Measurements from ENCODE around the gene FBXO46. TPM values are rescaled to one million over a fixed set of nuclear protein-coding genes. Genes with fewer than 3 reads are reported as not detected.

Gene FBXO46
- total and polyA plus RNA-seq, 2 of the 13 experiments (the other 11 are each of a cell fraction or from before 2014, with no cell fraction given), result 6.2 to 6.4 TPM

GRCh38 chr19:45768984-45769782 is 38.5 kb upstream of the FBXO46 start, which contains the start of gene SIX5 (continued):
- TF ChIP-seq ARID3A (IDR thresholded peaks at IDR 0.05; ENCODE audit: low read depth, low read length) (no peak), KDM3A (CRISPR knock-in tag; IDR thresholded peaks at IDR 0.05; ENCODE audit: low read depth) (no peak; the same call in 1 of the 2 replicates), NFE2 (CRISPR knock-in tag; IDR thresholded peaks at IDR 0.05) (no peak), ZNF143 (CRISPR knock-in tag; IDR thresholded peaks at IDR 0.05) (peak; percentile 58), SALL2 (CRISPR knock-in tag; IDR thresholded peaks at IDR 0.05) (no peak; the same call in 1 of the 2 replicates), BATF2 (CRISPR knock-in tag; IDR thresholded peaks at IDR 0.05) (peak; percentile 80; the same call in 1 of the 2 replicates), ZSCAN12 (CRISPR knock-in tag; IDR thresholded peaks at IDR 0.05) (no peak; the same call in 1 of the 2 replicates), TFDP2 (CRISPR knock-in tag; IDR thresholded peaks at IDR 0.05) (peak; percentile 86), SRY (CRISPR knock-in tag; IDR thresholded peaks at IDR 0.05) (no peak), PPARG (CRISPR knock-in tag; conservative IDR thresholded peaks at IDR 0.05) (peak; percentile 49; the same call in 1 of the 2 replicates), GMEB2 (CRISPR knock-in tag; IDR thresholded peaks at IDR 0.05; ENCODE audit: low read depth) (peak; percentile 74; the same call in 1 of the 2 replicates), ZNF761 (CRISPR knock-in tag; conservative IDR thresholded peaks at IDR 0.05) (no peak; the same call in 1 of the 2 replicates), SP4 (CRISPR knock-in tag; IDR thresholded peaks at IDR 0.05) (peak; percentile 95), MTF2 (CRISPR knock-in tag; IDR thresholded peaks at IDR 0.05; ENCODE audit: borderline replicate concordance) (no peak)
- TF ChIP-seq, protein P1, sequence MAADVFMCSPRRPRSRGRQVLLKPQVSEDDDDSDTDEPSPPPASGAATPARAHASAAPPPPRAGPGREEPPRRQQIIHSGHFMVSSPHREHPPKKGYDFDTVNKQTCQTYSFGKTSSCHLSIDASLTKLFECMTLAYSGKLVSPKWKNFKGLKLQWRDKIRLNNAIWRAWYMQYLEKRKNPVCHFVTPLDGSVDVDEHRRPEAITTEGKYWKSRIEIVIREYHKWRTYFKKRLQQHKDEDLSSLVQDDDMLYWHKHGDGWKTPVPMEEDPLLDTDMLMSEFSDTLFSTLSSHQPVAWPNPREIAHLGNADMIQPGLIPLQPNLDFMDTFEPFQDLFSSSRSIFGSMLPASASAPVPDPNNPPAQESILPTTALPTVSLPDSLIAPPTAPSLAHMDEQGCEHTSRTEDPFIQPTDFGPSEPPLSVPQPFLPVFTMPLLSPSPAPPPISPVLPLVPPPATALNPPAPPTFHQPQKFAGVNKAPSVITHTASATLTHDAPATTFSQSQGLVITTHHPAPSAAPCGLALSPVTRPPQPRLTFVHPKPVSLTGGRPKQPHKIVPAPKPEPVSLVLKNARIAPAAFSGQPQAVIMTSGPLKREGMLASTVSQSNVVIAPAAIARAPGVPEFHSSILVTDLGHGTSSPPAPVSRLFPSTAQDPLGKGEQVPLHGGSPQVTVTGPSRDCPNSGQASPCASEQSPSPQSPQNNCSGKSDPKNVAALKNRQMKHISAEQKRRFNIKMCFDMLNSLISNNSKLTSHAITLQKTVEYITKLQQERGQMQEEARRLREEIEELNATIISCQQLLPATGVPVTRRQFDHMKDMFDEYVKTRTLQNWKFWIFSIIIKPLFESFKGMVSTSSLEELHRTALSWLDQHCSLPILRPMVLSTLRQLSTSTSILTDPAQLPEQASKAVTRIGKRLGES (CRISPR knock-in tag; IDR thresholded peaks at IDR 0.05; ENCODE audit: borderline replicate concordance), result peak; percentile 64; the same call in 1 of the 2 replicates
- TF ChIP-seq, protein P2, sequence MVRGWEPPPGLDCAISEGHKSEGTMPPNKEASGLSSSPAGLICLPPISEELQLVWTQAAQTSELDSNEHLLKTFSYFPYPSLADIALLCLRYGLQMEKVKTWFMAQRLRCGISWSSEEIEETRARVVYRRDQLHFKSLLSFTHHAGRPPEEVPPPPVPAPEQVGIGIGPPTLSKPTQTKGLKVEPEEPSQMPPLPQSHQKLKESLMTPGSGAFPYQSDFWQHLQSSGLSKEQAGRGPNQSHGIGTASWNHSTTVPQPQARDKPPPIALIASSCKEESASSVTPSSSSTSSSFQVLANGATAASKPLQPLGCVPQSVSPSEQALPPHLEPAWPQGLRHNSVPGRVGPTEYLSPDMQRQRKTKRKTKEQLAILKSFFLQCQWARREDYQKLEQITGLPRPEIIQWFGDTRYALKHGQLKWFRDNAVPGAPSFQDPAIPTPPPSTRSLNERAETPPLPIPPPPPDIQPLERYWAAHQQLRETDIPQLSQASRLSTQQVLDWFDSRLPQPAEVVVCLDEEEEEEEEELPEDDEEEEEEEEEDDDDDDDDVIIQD (CRISPR knock-in tag; IDR thresholded peaks at IDR 0.05; ENCODE audit: low read depth), result no peak
- TF ChIP-seq, protein P3, sequence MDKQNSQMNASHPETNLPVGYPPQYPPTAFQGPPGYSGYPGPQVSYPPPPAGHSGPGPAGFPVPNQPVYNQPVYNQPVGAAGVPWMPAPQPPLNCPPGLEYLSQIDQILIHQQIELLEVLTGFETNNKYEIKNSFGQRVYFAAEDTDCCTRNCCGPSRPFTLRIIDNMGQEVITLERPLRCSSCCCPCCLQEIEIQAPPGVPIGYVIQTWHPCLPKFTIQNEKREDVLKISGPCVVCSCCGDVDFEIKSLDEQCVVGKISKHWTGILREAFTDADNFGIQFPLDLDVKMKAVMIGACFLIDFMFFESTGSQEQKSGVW (CRISPR knock-in tag; IDR thresholded peaks at IDR 0.05; ENCODE audit: borderline replicate concordance), result no peak
